ENCODE measurements around the gene ELOVL3. TPM values are rescaled to one million over a fixed set of nuclear protein-coding genes. Genes with fewer than 3 reads are reported as not detected.

The ELOVL3 gene
- total and polyA plus RNA-seq, 12 donors: 0.35 to 26.3 (median 0.93) TPM; not detected in 2

- intact Hi-C loops (cut with DNase I): no loop called here
- DNase-seq: no peak
- Histone ChIP-seq H3K27ac (no peak overlapping the region), H3K4me3 (no peak overlapping the region), H3K27me3 (peaks cover 10% of the 10 kb centered on the region), H3K9me3 (replicated peaks in 1 of 3) (no peaks in the 10 kb centered on the region), H3K4me1 (replicated peaks in 1 of 2) (peaks cover 9 to 13% of the 10 kb centered on the region in 2 donors), H3K36me3 (replicated peaks in 1 of 2) (no peaks in the 10 kb centered on the region)
- WGBS, 4 donors: 56 to 69% (median 64%) methylated on average over 8 of the region's 8 CpGs
- TF ChIP-seq POLR2A (IDR thresholded peaks at IDR 0.05) (no peak), CTCF (IDR thresholded peaks at IDR 0.05) (no peak)
These were observed 9.9 kb downstream of the ELOVL3 start for GRCh38 chr10:102236006-102236405.

GRCh38 chr10:102237711-102238252, 11.7 kb downstream of the ELOVL3 start:
- Histone ChIP-seq H3K27ac (no peak overlapping the region), H3K4me1 (replicated peaks in 1 of 2) (peaks cover 0 to 17% of the 10 kb centered on the region in 2 donors), H3K36me3 (replicated peaks in 1 of 2) (no peaks in the 10 kb centered on the region), H3K9me3 (replicated peaks in 1 of 3) (no peaks in the 10 kb centered on the region), H3K4me3 (no peak overlapping the region), H3K27me3 (peaks cover under 1% of the 10 kb centered on the region)
- TF ChIP-seq CTCF (IDR thresholded peaks at IDR 0.05): no peak
- no peak for TF ChIP-seq POLR2A (IDR thresholded peaks at IDR 0.05)
- WGBS, 4 donors: 59 to 81% (median 62%) methylated on average over 4 of the region's 4 CpGs
- no peak for DNase-seq
- intact Hi-C loops (cut with DNase I): no loop called here

GRCh38 chr10:102240467-102241031, 14.4 kb downstream of the ELOVL3 start:
- H3K4me3 ChIP-seq: peak overlapping the region in 1 of 4 donors; percentile 72
- no peaks in the 10 kb centered on the region for H3K36me3 ChIP-seq (replicated peaks in 1 of 2)
- WGBS, 4 donors: 37 to 46% (median 39%) methylated on average over 20 to 39 of the region's 39 CpGs
- peak in 1 of 7 donors; percentile 15 for DNase-seq
- peaks cover 0 to 22% of the 10 kb centered on the region in 2 donors for H3K4me1 ChIP-seq (replicated peaks in 1 of 2)
- no peaks in the 10 kb centered on the region for H3K9me3 ChIP-seq (replicated peaks in 1 of 3)
- H3K27me3 ChIP-seq: no peaks in the 10 kb centered on the region
- H3K27ac ChIP-seq: no peak overlapping the region
- TF ChIP-seq CTCF (IDR thresholded peaks at IDR 0.05) (no peak), POLR2A (IDR thresholded peaks at IDR 0.05) (no peak)
- intact Hi-C loops (cut with DNase I): no loop called here

- Histone ChIP-seq H3K4me3 (peak overlapping the region in 2 of 4 donors; percentile 24 to 72), H3K36me3 (replicated peaks in 1 of 2) (no peaks in the 10 kb centered on the region), H3K4me1 (replicated peaks in 1 of 2) (peaks cover 1 to 22% of the 10 kb centered on the region in 2 donors), H3K27ac (no peak overlapping the region), H3K9me3 (replicated peaks in 1 of 3) (no peaks in the 10 kb centered on the region), H3K27me3 (no peaks in the 10 kb centered on the region)
- intact Hi-C loops (cut with DNase I): no loop called here
- 4 to 5% (median 4%) methylated on average over 17 to 20 of the region's 20 CpGs for WGBS, 4 donors
- no peak for DNase-seq
- TF ChIP-seq CTCF (IDR thresholded peaks at IDR 0.05) (no peak), POLR2A (IDR thresholded peaks at IDR 0.05) (no peak)
These were observed 14.9 kb downstream of the ELOVL3 start for GRCh38 chr10:102241032-102241443.

Measured in adrenal gland (tissue), 12 donors.